Measurements from ENCODE around the gene ANGEL2. TPM values are rescaled to one million over a fixed set of nuclear protein-coding genes. Genes with fewer than 3 reads are reported as not detected.

The ANGEL2 gene
- total RNA-seq, 4 donors from 2014 or later: 24.4 to 46.1 (median 34.8) TPM

DNA sequence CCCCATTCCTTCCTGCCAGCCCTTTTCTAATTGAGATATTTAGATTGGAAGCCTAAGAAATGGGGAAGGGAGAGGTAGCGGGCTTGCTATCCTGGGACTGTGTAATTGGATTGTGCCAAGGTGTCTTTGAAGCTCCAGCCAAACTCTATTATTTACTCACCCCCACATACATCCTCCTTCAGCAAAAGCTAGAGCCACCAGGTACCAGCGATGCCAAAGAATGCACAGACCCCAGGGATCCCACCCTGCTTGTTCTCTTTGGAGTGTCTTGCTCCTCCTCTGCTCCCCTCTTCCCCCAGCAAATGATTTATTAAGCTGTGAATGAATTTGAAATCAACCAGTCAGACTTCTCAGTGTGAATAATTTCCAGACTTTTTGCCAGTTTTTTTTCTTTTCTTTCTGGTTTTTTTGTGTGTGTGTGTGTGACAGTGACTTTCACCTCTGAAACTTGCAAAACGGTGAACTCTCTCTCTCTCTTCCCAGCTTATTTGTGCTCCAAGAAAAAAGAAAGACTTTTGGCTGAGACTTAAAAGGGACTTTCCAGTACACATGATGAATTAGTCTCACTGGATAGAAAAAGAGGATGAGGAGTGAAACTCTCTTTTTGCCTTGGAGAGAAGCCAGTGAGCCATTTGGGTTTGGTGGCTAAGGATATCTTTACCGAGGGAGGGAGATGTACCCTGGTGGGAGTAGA is 63.6 kb downstream of the ANGEL2 start:
- H3K9me3 ChIP-seq: no peaks in the 10 kb centered on the region
- H3K27ac ChIP-seq (replicated peaks in 1 of 4): peak overlapping the region in 3 of 4 donors; percentile 28 to 55 (median 28)
- no peak for DNase-seq (ENCODE audit: extremely low spot score)
- no peaks in the 10 kb centered on the region for H3K36me3 ChIP-seq
- intact Hi-C loops (cut with DNase I): no loop called here
- peaks cover 12 to 32% (median 30%) of the 10 kb centered on the region in 4 donors for H3K4me1 ChIP-seq
- 41% methylated on average over 4 of the region's 4 CpGs for WGBS
- peaks cover 0 to 18% (median 0%) of the 10 kb centered on the region in 4 donors for H3K27me3 ChIP-seq
- TF ChIP-seq, protein P1, sequence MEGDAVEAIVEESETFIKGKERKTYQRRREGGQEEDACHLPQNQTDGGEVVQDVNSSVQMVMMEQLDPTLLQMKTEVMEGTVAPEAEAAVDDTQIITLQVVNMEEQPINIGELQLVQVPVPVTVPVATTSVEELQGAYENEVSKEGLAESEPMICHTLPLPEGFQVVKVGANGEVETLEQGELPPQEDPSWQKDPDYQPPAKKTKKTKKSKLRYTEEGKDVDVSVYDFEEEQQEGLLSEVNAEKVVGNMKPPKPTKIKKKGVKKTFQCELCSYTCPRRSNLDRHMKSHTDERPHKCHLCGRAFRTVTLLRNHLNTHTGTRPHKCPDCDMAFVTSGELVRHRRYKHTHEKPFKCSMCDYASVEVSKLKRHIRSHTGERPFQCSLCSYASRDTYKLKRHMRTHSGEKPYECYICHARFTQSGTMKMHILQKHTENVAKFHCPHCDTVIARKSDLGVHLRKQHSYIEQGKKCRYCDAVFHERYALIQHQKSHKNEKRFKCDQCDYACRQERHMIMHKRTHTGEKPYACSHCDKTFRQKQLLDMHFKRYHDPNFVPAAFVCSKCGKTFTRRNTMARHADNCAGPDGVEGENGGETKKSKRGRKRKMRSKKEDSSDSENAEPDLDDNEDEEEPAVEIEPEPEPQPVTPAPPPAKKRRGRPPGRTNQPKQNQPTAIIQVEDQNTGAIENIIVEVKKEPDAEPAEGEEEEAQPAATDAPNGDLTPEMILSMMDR (IDR thresholded peaks at IDR 0.05): no peak
- no peak for TF ChIP-seq EP300 (IDR thresholded peaks at IDR 0.05)
- no peak for TF ChIP-seq POLR2A (IDR thresholded peaks at IDR 0.05; ENCODE audit: low read depth)
- peak overlapping the region; percentile 61 to 68 (median 66) for H3K4me3 ChIP-seq

DNA sequence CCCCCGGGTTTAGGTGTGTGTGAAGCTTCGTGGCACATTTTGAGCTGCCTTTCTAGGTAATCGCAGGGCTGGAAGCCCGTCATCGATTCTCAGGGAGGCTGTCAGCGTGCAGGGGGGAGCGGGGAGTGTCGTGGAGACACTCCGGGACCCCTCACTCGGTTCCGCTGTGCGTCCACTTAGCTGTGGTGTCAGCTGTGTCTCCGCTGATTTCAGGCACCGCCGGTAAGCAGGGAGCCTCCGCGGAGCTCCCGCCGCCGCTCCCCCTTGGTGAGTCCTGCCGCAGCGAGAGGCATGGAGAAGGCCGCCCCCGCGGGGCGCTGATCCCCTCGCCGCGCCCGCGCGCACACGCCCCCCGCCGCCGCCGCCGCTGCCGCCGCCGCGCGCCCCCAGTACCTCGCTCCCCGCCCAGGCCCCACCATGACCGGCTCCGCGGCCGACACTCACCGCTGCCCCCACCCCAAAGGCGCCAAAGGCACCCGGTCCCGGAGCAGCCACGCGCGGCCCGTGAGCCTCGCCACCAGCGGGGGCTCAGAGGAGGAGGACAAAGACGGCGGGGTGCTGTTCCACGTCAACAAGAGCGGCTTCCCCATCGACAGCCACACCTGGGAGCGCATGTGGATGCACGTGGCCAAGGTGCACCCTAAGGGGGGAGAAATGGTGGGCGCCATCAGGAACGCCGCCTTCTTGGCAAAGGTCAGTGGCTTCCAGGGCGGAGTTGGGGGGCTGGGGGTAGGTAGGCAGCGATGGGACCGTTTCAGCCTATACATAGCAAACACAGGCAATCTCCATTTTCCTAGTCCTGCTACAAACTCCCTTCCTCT is 64.3 kb downstream of the ANGEL2 start:
- no peak for TF ChIP-seq POLR2A (IDR thresholded peaks at IDR 0.05; ENCODE audit: low read depth)
- no peak for TF ChIP-seq POLR2AphosphoS5 (IDR thresholded peaks at IDR 0.05)
- TF ChIP-seq, protein P1 (IDR thresholded peaks at IDR 0.05): no peak
- no peak for TF ChIP-seq EP300 (IDR thresholded peaks at IDR 0.05)
- Histone ChIP-seq H3K27me3 (peaks cover 0 to 18% (median 0%) of the 10 kb centered on the region in 4 donors), H3K9me3 (no peaks in the 10 kb centered on the region), H3K36me3 (no peaks in the 10 kb centered on the region), H3K4me3 (peak overlapping the region; percentile 61 to 68 (median 66)), H3K27ac (replicated peaks in 1 of 4) (peak overlapping the region; percentile 18 to 67 (median 44)), H3K4me1 (peaks cover 12 to 32% (median 30%) of the 10 kb centered on the region in 4 donors)
- DNase-seq (ENCODE audit: extremely low spot score): no peak
- intact Hi-C loops (cut with DNase I): no loop called here
- WGBS: 0% methylated on average over 11 of the region's 72 CpGs

DNA sequence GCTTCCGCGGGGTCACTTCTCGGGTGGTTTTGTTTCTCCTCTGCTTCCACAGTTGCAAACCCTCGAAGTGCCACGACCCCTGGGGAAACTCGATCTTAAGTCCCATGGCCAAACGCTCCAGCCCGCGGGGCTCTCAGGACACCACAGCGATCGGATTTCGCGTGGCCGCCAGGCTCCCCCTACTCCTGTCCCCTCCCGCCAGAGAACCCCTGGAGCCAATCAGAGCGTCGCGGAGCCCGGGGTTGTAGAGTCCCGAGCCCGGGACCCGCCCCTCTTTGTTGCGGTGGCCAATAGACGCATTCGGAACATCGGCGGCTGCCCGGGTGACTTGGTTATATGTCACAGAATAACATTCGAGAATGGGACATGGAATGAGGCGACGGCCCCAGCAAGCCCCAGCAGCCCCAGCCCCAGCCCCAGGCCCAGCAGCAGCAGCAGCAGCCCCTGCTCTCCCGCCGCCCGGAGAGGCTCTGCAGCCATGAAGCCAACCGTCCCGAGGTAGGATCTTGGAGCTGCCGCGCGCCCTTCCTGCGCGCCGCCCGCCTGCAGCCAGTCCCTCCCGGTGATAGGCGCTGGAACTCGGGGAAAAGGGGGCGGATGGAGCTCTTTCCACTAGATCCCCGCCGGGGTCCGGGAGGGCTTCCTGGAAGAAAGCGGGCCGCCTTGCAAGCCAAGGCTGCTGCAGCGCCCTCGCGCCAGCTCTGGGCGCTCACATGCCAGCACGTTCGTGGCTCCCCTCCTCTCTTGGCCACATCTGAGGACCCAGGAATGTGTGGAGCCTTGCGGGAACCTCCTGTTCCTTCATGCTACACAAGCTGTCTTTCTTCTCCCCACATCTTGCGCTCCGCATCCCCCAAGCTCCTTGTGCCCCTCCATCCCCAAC is 65.2 kb downstream of the ANGEL2 start, which contains the start of gene VASH2:
Gene VASH2 (plus strand): TSS at position 299 of the 883 bp plus-strand sequence. CDS start 1,002 bp downstream, outside the sequence.
- DNase-seq (ENCODE audit: extremely low spot score): no peak
- intact Hi-C loops (cut with DNase I): no loop called here
- Histone ChIP-seq H3K4me1 (peaks cover 12 to 34% (median 30%) of the 10 kb centered on the region in 4 donors), H3K36me3 (no peaks in the 10 kb centered on the region), H3K4me3 (peak within 1 kb of the TSS; percentile 61 to 68 (median 66)), H3K27me3 (peaks cover 0 to 18% (median 0%) of the 10 kb centered on the region in 4 donors), H3K27ac (replicated peaks in 1 of 4) (peak within 1 kb of the TSS; percentile 18 to 67 (median 44)), H3K9me3 (no peaks in the 10 kb centered on the region)
- TF ChIP-seq, protein P1 (IDR thresholded peaks at IDR 0.05): no peak
- peak in 1 of 2 donors; percentile 55 for TF ChIP-seq POLR2AphosphoS5 (IDR thresholded peaks at IDR 0.05)
- no peak for TF ChIP-seq POLR2A (IDR thresholded peaks at IDR 0.05; ENCODE audit: low read depth)
- 0% methylated on average over 27 of the region's 61 CpGs for WGBS

DNA sequence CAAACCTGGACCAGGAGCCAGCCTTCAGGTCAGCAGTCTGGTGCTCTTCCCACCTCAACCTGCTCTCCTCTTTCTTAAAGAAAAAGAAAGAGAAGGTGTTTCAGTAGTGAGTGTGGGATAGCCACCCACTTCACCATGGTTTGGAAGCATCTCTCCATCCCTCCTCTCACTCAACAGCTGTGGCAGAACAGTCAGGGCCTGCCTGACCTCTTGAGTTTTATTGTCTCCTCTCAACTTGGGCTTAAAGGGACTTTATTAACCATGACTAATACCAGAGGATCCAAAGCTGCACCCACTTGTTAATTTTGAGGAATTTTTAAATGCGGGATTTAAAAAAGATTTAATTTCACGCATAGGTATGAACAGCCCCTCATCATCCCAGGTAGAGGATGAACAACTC is 65.9 kb downstream of the ANGEL2 start:
- intact Hi-C loops (cut with DNase I): loop anchor here (5.0 kb wide), 1 partner anchor 48 kb away; no protein-coding TSS in a partner anchor
- no peak for DNase-seq (ENCODE audit: extremely low spot score)
- no peaks in the 10 kb centered on the region for H3K9me3 ChIP-seq
- H3K4me3 ChIP-seq: peak overlapping the region; percentile 61 to 68 (median 66)
- H3K36me3 ChIP-seq: no peaks in the 10 kb centered on the region
- peak overlapping the region in 1 of 4 donors; percentile 18 for H3K27ac ChIP-seq (replicated peaks in 1 of 4)
- 53% methylated on average over 2 of the region's 2 CpGs for WGBS
- peaks cover 12 to 41% (median 34%) of the 10 kb centered on the region in 4 donors for H3K4me1 ChIP-seq
- H3K27me3 ChIP-seq: peaks cover 0 to 18% (median 0%) of the 10 kb centered on the region in 4 donors
- TF ChIP-seq, protein P1 (IDR thresholded peaks at IDR 0.05): no peak
- no peak for TF ChIP-seq EP300 (IDR thresholded peaks at IDR 0.05)
- no peak for TF ChIP-seq POLR2AphosphoS5 (IDR thresholded peaks at IDR 0.05)
- TF ChIP-seq POLR2A (IDR thresholded peaks at IDR 0.05; ENCODE audit: low read depth): no peak
